Spleen (tissue), 11 donors: ENCODE results near the gene WDR54. TPM values are rescaled to one million over a fixed set of nuclear protein-coding genes. Genes with fewer than 3 reads are reported as not detected.
"Not testable (repeated sequence)": the region's sequence is repeated elsewhere in the genome, so short reads cannot be mapped to it uniquely, and the experiment has no call there.

ENCODE experiments used
- DNase-seq: peaks from one replicate; pipeline ENCODE4 v3.0.0-alpha.2; 2020
- H3K27ac ChIP-seq, 8 donors: fragments of 200-600 bp; sonication (generic) in 7 of 8; 1 replicate in 4 of 8; 2 replicates in 4 of 8; pipeline versions ENCODE4 v1.5.0 to v1.8.0; 2016 to 2021; ENCODE audit warnings: inconsistent platforms in 4 of 8, mild to moderate bottlenecking in 4 of 8, moderate library complexity in 1 of 8
- H3K27me3 ChIP-seq, 7 donors: fragments of 200-600 bp; sonication (generic) in 6 of 7; replicated peaks in 1 of 7; 1 replicate in 4 of 7; 2 replicates in 3 of 7; pipeline versions ENCODE4 v1.5.0 to v1.8.0; 2016 to 2021; ENCODE audit warnings: inconsistent platforms in 3 of 7, mild to moderate bottlenecking in 1 of 7
- H3K36me3 ChIP-seq, 6 donors: fragments of 200-600 bp; sonication (generic) in 5 of 6; 1 replicate in 4 of 6; 2 replicates in 2 of 6; pipeline versions ENCODE4 v1.5.0 to v1.8.0; 2016 to 2021; ENCODE audit warnings: inconsistent platforms in 2 of 6
- H3K4me1 ChIP-seq, 6 donors: fragments of 200-600 bp; sonication (generic) in 5 of 6; 1 replicate in 3 of 6; 2 replicates in 3 of 6; pipeline versions ENCODE4 v1.5.0 to v1.8.0; 2016 to 2021; ENCODE audit warnings: inconsistent platforms in 3 of 6
- H3K4me3 ChIP-seq, 8 donors: fragments of 200-600 bp; sonication (generic) in 7 of 8; 1 replicate in 4 of 8; 2 replicates in 4 of 8; pipeline versions ENCODE4 v1.5.0 to v1.8.0; 2016 to 2021; ENCODE audit warnings: inconsistent platforms in 4 of 8, mild to moderate bottlenecking in 4 of 8, moderate library complexity in 2 of 8
- H3K9me3 ChIP-seq, 8 donors: fragments of 200-600 bp; sonication (generic) in 7 of 8; 1 replicate in 4 of 8; 2 replicates in 4 of 8; pipeline versions ENCODE4 v1.5.0 to v1.8.0; 2016 to 2021; ENCODE audit warnings: inconsistent platforms in 4 of 8
- POLR2A ChIP-seq, 3 donors: fragments of 450-650 bp; IDR thresholded peaks; one replicate each; pipeline ENCODE4 v1.5.1; 2017; ENCODE audit warnings: antibody characterized with exemption in 3 of 3, mild to moderate bottlenecking in 1 of 3
- POLR2AphosphoS5 ChIP-seq, 3 donors: sonication (generic); formaldehyde crosslinking; IDR thresholded peaks; one replicate each; pipeline ENCODE4 v1.5.1; 2017; ENCODE audit warnings: antibody characterized with exemption in 3 of 3
- WGBS, 5 donors: extraction: QIAGEN DNeasy Blood & Tissue Kit in 3 of 5; methylation state at CpG; one replicate each; pipeline versions ENCODE4 v1.1.5 to v1.1.7; 2013 to 2018; 5-methylcytosine and 5-hydroxymethylcytosine counted together
- intact Hi-C: fragments of 100-400 bp; cut with DNase I; formaldehyde crosslinking; loops from one replicate; pipeline ENCODE4 v1.15.0; 2023; ENCODE audit warnings: low total_unique reads
- polyA plus RNA-seq, 3 donors: library from polyadenylated mRNA; stranded (reverse); fragments of 200-250 nt; gene quantifications; one replicate each; pipeline ENCODE4 v1.2.1, GENCODE V29; 2013
- total RNA-seq, 7 donors: library from RNA; depleted of rRNA in 3 of 7; stranded (reverse); fragments of >200 nt in 3 of 7; fragmentation: NEBNext Ultra II Directional in 4 of 7; extraction: Animal tissue kit (Norgen Biotek cat#: 25700) in 4 of 7; gene quantifications; one replicate each; pipeline versions ENCODE4 v1.1.0 to v1.2.1, GENCODE V29; 2016 to 2021
- TF ChIP-seq, protein P1 (sequence below), 11 experiments: fragments of 200-600 bp in 7 of 11; fragments of 450-650 bp in 4 of 11; sonication (generic) in 4 of 11; IDR thresholded peaks in 8 of 11; conservative IDR thresholded peaks in 3 of 11; 1 replicate in 7 of 11; 2 replicates in 4 of 11; pipeline versions ENCODE4 v1.4.0 to v1.8.0; 2016 to 2021; ENCODE audit warnings: antibody characterized with exemption in 11 of 11, inconsistent platforms in 4 of 11, mild to moderate bottlenecking in 1 of 11
- donor health status: healthy with polysubstance abuse.
- donor health status: DM: no; HTN: no; CAD: no; lungs with moderate emphysema.
- donor health status: DM: no; HTN: no; CAD: no.
- donor health status: Bipolar disorder and iron deficiency.
- donor health status: healthy.
- donor health status: DM: no; HTN: no; CAD: no.
- donor health status: DM: yes; HTN: yes; CAD: no.

Gene WDR54
- total and polyA plus RNA-seq, 10 donors = 15.1 to 26.0 (median 21.0) TPM

- TF ChIP-seq POLR2AphosphoS5 (IDR thresholded peaks at IDR 0.05) (peak; percentile 90 to 93 (median 92)), POLR2A (IDR thresholded peaks at IDR 0.05) (peak; percentile 64 to 76 (median 65))
- TF ChIP-seq, protein P1, sequence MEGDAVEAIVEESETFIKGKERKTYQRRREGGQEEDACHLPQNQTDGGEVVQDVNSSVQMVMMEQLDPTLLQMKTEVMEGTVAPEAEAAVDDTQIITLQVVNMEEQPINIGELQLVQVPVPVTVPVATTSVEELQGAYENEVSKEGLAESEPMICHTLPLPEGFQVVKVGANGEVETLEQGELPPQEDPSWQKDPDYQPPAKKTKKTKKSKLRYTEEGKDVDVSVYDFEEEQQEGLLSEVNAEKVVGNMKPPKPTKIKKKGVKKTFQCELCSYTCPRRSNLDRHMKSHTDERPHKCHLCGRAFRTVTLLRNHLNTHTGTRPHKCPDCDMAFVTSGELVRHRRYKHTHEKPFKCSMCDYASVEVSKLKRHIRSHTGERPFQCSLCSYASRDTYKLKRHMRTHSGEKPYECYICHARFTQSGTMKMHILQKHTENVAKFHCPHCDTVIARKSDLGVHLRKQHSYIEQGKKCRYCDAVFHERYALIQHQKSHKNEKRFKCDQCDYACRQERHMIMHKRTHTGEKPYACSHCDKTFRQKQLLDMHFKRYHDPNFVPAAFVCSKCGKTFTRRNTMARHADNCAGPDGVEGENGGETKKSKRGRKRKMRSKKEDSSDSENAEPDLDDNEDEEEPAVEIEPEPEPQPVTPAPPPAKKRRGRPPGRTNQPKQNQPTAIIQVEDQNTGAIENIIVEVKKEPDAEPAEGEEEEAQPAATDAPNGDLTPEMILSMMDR (IDR thresholded peaks at IDR 0.05 in 8 of 11, conservative IDR thresholded peaks at IDR 0.05 in 3 of 11) = peak in 1 of 11 experiments; percentile 22
- H3K36me3 ChIP-seq = peaks cover 0 to 35% (median 20%) of the 10 kb centered on the region in 6 donors
- peak within 1 kb of the TSS; percentile 95 to 100 (median 98) for H3K27ac ChIP-seq
- H3K4me1 ChIP-seq = peaks cover 32 to 67% (median 44%) of the 10 kb centered on the region in 6 donors
- 0 to 2% (median 0%) methylated on average over 26 to 38 of the region's 38 CpGs for WGBS, 5 donors
- peak within 1 kb of the TSS; percentile 55 to 91 (median 72) for H3K4me3 ChIP-seq
- H3K27me3 ChIP-seq = no peaks in the 10 kb centered on the region
- intact Hi-C loops = no loop called here
- no peaks in the 10 kb centered on the region for H3K9me3 ChIP-seq
- peak; percentile 99 for DNase-seq
Measured at GRCh38 chr2:74458132-74458937, 36.8 kb downstream of the WDR54 start, which contains the start of gene WBP1. Gene WBP1, plus strand, starts transcription at chr2:74458438. Its CDS starts 165 bp downstream, at chr2:74458603.

DNA sequence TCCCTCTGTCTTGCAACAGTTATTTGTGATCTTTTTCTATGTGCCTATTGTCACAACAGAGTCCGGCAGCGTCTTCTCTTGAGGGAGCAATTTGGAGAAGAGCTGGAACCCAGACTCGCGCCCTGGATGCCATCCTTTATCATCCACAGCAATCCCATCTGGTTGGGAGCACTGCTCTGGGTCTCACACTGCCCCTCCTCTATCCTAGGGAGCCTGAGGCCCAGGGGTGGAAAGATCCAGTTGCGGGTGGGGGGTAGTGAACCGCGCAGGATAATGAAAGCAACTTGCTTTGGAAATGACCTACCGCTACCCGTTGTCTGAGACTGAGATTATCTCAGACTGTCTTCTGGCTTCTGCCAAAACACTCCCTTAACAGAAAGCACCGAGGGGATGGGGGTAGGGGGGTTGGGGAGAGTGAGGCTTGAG is 37.4 kb downstream of the WDR54 start:
- Histone ChIP-seq H3K36me3 (peaks cover 0 to 35% (median 20%) of the 10 kb centered on the region in 6 donors), H3K27ac (peak overlapping the region; percentile 77 to 100 (median 98)), H3K4me1 (peaks cover 33 to 74% (median 50%) of the 10 kb centered on the region in 6 donors), H3K27me3 (no peaks in the 10 kb centered on the region), H3K4me3 (peak overlapping the region; percentile 55 to 91 (median 72)), H3K9me3 (no peaks in the 10 kb centered on the region)
- intact Hi-C loops = no loop called here
- WGBS, 5 donors = 5 to 11% (median 6%) methylated on average over 10 of the region's 10 CpGs
- peak; percentile 78 for DNase-seq
- TF ChIP-seq, protein P1 (IDR thresholded peaks at IDR 0.05 in 8 of 11, conservative IDR thresholded peaks at IDR 0.05 in 3 of 11) = no peak
- no peak for TF ChIP-seq POLR2AphosphoS5 (IDR thresholded peaks at IDR 0.05)
- no peak for TF ChIP-seq POLR2A (IDR thresholded peaks at IDR 0.05)

DNA sequence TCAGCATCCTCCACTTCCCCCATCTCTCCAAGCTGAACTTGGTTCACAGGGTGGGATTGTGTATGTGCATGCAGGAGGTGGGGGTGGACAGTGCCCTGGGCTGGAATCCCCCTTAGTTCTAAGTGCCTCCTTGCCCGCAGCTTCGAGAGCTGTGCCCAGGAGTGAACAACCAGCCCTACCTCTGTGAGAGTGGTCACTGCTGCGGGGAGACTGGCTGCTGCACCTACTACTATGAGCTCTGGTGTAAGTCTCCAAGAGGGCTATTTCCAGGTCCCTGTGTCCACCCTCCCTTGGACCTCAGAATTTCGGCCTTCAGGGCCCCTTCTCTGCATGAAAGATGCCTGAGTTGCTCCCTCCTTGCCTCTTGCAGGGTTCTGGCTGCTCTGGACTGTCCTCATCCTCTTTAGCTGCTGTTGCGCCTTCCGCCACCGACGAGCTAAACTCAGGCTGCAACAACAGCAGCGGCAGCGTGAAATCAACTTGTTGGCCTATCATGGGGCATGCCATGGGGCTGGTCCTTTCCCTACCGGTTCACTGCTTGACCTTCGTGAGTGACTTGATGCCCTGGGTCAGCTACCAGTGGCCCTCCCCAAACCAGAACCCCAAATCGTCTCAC is 38.1 kb downstream of the WDR54 start:
- peak; percentile 55 to 68 (median 55) for TF ChIP-seq POLR2AphosphoS5 (IDR thresholded peaks at IDR 0.05)
- H3K9me3 ChIP-seq, H3K27me3 ChIP-seq, intact Hi-C loops: not testable (repeated sequence)
- DNase-seq = peak; percentile 71
- Histone ChIP-seq H3K4me3 (peak overlapping the region in 3 of 8 donors; percentile 55 to 91 (median 70)), H3K27ac (peak overlapping the region in 3 of 8 donors; percentile 95 to 100 (median 99)), H3K4me1 (peaks cover 37 to 75% (median 54%) of the 10 kb centered on the region in 6 donors), H3K36me3 (peaks cover 0 to 35% (median 20%) of the 10 kb centered on the region in 6 donors)
- 79 to 93% (median 85%) methylated on average over 13 of the region's 13 CpGs for WGBS, 5 donors

GRCh38 chr2:74460187-74460586 is 38.7 kb downstream of the WDR54 start:
- H3K4me3 ChIP-seq, H3K27me3 ChIP-seq, H3K9me3 ChIP-seq, H3K27ac ChIP-seq, intact Hi-C loops: not testable (repeated sequence)
- peak; percentile 74 for DNase-seq
- Histone ChIP-seq H3K4me1 (peaks cover 38 to 75% (median 52%) of the 10 kb centered on the region in 6 donors), H3K36me3 (peaks cover 0 to 35% (median 20%) of the 10 kb centered on the region in 6 donors)
- 81 to 90% (median 82%) methylated on average over 9 to 10 of the region's 10 CpGs for WGBS, 5 donors
